Trophoblast cell (in vitro differentiated cells and primary cell): ENCODE results near the gene SLC22A5.

Experiments used
- DNase-seq, 2 donors: peaks; one replicate each; pipeline ENCODE4 v3.0.0-alpha.2; 2016
- H2AFZ ChIP-seq: 2 replicates; pipeline ENCODE4 v1.6.1; 2013; ENCODE audit warnings: low read length, moderate library complexity, mild to moderate bottlenecking; ENCODE audit not compliant: insufficient read depth, poor library complexity
- H2AK5ac ChIP-seq: 2 replicates; pipeline ENCODE4 v1.6.1; 2013; ENCODE audit warnings: mild to moderate bottlenecking, low read length
- H2BK120ac ChIP-seq: 2 replicates; pipeline ENCODE4 v1.6.1; 2013; ENCODE audit warnings: low read length, mild to moderate bottlenecking, moderate library complexity; ENCODE audit not compliant: insufficient read depth, poor library complexity
- H2BK12ac ChIP-seq: 2 replicates; pipeline ENCODE4 v1.6.1; 2013; ENCODE audit warnings: mild to moderate bottlenecking, low read length, moderate library complexity
- H2BK5ac ChIP-seq: 2 replicates; pipeline ENCODE4 v1.6.1; 2013; ENCODE audit warnings: low read length, low read depth, moderate library complexity, mild to moderate bottlenecking; ENCODE audit not compliant: poor library complexity
- H3K14ac ChIP-seq: 2 replicates; pipeline ENCODE4 v1.6.1; 2013; ENCODE audit warnings: mild to moderate bottlenecking, low read length
- H3K18ac ChIP-seq: 2 replicates; pipeline ENCODE4 v1.6.1; 2013; ENCODE audit warnings: mild to moderate bottlenecking, low read length
- H3K23ac ChIP-seq: 2 replicates; pipeline ENCODE4 v1.6.1; 2013; ENCODE audit warnings: low read length
- H3K27ac ChIP-seq: 2 replicates; pipeline ENCODE4 v1.5.1; 2013; ENCODE audit warnings: low read depth, mild to moderate bottlenecking, inconsistent platforms, low read length, moderate library complexity
- H3K27me3 ChIP-seq: 2 replicates; pipeline ENCODE4 v1.6.1; 2013; ENCODE audit warnings: inconsistent platforms, mild to moderate bottlenecking, low read length, moderate library complexity; ENCODE audit not compliant: insufficient read depth
- H3K36me3 ChIP-seq, 2 experiments: 1 replicate in 1 of 2; 2 replicates in 1 of 2; pipeline ENCODE4 v1.6.1; 2013; ENCODE audit warnings: low read length in 2 of 2, mild to moderate bottlenecking in 2 of 2, moderate library complexity in 1 of 2; ENCODE audit not compliant: insufficient read depth in 2 of 2, control insufficient read depth in 1 of 2
- H3K4ac ChIP-seq: 2 replicates; pipeline ENCODE4 v1.6.1; 2013; ENCODE audit warnings: low read depth, mild to moderate bottlenecking, low read length, moderate library complexity
- H3K4me1 ChIP-seq, 2 experiments: 1 replicate in 1 of 2; 2 replicates in 1 of 2; pipeline ENCODE4 v1.6.1; 2013; ENCODE audit warnings: low read length in 2 of 2, mild to moderate bottlenecking in 2 of 2, moderate library complexity in 1 of 2; ENCODE audit not compliant: insufficient read depth in 2 of 2, control insufficient read depth in 1 of 2
- H3K4me2 ChIP-seq: 2 replicates; pipeline ENCODE4 v1.6.1; 2013; ENCODE audit warnings: inconsistent platforms, mild to moderate bottlenecking, low read length, moderate library complexity
- H3K4me3 ChIP-seq: 2 replicates; pipeline ENCODE4 v1.5.1; 2013; ENCODE audit warnings: mild to moderate bottlenecking, low read depth, low read length, inconsistent platforms
- H3K79me1 ChIP-seq: one replicate; pipeline ENCODE4 v1.6.1; 2013; ENCODE audit warnings: low read length
- H3K79me2 ChIP-seq: 2 replicates; pipeline ENCODE4 v1.6.1; 2013; ENCODE audit warnings: low read length, mild to moderate bottlenecking; ENCODE audit not compliant: control insufficient read depth, insufficient read depth, poor library complexity
- H3K9ac ChIP-seq: 2 replicates; pipeline ENCODE4 v1.6.1; 2013; ENCODE audit warnings: mild to moderate bottlenecking, low read length
- H3K9me3 ChIP-seq: 2 replicates; pipeline ENCODE4 v1.6.1; 2013; ENCODE audit warnings: low read depth, mild to moderate bottlenecking, control low read depth, inconsistent platforms, low read length; ENCODE audit not compliant: insufficient read depth
- H4K12ac ChIP-seq: 2 replicates; pipeline ENCODE4 v1.6.1; 2013; ENCODE audit warnings: low read depth, mild to moderate bottlenecking, low read length, moderate library complexity
- H4K8ac ChIP-seq: 2 replicates; pipeline ENCODE4 v1.6.1; 2013; ENCODE audit warnings: low read depth, mild to moderate bottlenecking, low read length, moderate library complexity
- H4K91ac ChIP-seq: one replicate; pipeline ENCODE4 v1.6.1; 2013; ENCODE audit warnings: low read depth, mild to moderate bottlenecking, low read length, moderate library complexity
- WGBS: extraction: QIAGEN DNeasy Blood & Tissue Kit; methylation state at CpG from one replicate; pipeline ENCODE4 v1.1.7; 2013; ENCODE audit warnings: missing lambda C conversion rate; ENCODE audit not compliant: insufficient read length, insufficient coverage; ENCODE audit errors: extremely low coverage; 5-methylcytosine and 5-hydroxymethylcytosine counted together

Gene SLC22A5

GRCh38 chr5:132408965-132409364 is 39.5 kb downstream of the SLC22A5 start:
- H3K9me3 ChIP-seq, result peaks cover 1% of the 10 kb centered on the region
- WGBS, result no CpG with 5 or more reads among the region's 2 CpGs
- no peak overlapping the region for H4K91ac ChIP-seq
- H3K14ac ChIP-seq, result no peak overlapping the region
- no peaks in the 10 kb centered on the region for H3K27me3 ChIP-seq
- H2BK5ac ChIP-seq, result no peak overlapping the region
- H3K18ac ChIP-seq, result no peak overlapping the region
- H3K4ac ChIP-seq, result no peak overlapping the region
- DNase-seq, result no peak
- H4K12ac ChIP-seq, result no peak overlapping the region
- no peak overlapping the region for H3K4me2 ChIP-seq
- no peak overlapping the region for H2AK5ac ChIP-seq
- no peaks in the 10 kb centered on the region for H3K36me3 ChIP-seq
- no peak overlapping the region for H4K8ac ChIP-seq
- H3K27ac ChIP-seq, result no peak overlapping the region
- peaks cover 5% of the 10 kb centered on the region for H3K79me1 ChIP-seq
- no peaks in the 10 kb centered on the region for H3K79me2 ChIP-seq
- H2BK120ac ChIP-seq, result no peak overlapping the region
- no peak overlapping the region for H3K9ac ChIP-seq
- H3K23ac ChIP-seq, result no peak overlapping the region
- H3K4me3 ChIP-seq, result no peak overlapping the region
- peaks cover 5 to 9% of the 10 kb centered on the region in 2 experiments for H3K4me1 ChIP-seq
- H2AFZ ChIP-seq, result no peak overlapping the region
- H2BK12ac ChIP-seq, result no peak overlapping the region

- H4K12ac ChIP-seq, result no peak overlapping the region
- no peaks in the 10 kb centered on the region for H3K36me3 ChIP-seq
- H2BK5ac ChIP-seq, result peak overlapping the region; percentile 36
- peaks cover 5% of the 10 kb centered on the region for H3K79me1 ChIP-seq
- WGBS, result no CpG with 5 or more reads among the region's 90 CpGs
- peak overlapping the region; percentile 58 for H2BK120ac ChIP-seq
- peak overlapping the region; percentile 73 for H2AFZ ChIP-seq
- peaks cover 1% of the 10 kb centered on the region for H3K9me3 ChIP-seq
- peaks cover 8 to 9% of the 10 kb centered on the region in 2 experiments for H3K4me1 ChIP-seq
- peak overlapping the region; percentile 57 for H3K27ac ChIP-seq
- peak overlapping the region; percentile 36 for H3K9ac ChIP-seq
- no peak overlapping the region for H2AK5ac ChIP-seq
- H3K4me3 ChIP-seq, result peak overlapping the region; percentile 76
- no peaks in the 10 kb centered on the region for H3K79me2 ChIP-seq
- H3K18ac ChIP-seq, result peak overlapping the region; percentile 34
- H3K14ac ChIP-seq, result peak overlapping the region; percentile 62
- H3K4me2 ChIP-seq, result peak overlapping the region; percentile 74
- H3K4ac ChIP-seq, result no peak overlapping the region
- peak overlapping the region; percentile 77 for H4K8ac ChIP-seq
- H4K91ac ChIP-seq, result peak overlapping the region; percentile 82
- no peak overlapping the region for H3K23ac ChIP-seq
- peak; percentile 86 to 91 for DNase-seq
- no peaks in the 10 kb centered on the region for H3K27me3 ChIP-seq
- peak overlapping the region; percentile 42 for H2BK12ac ChIP-seq
Observed at GRCh38 chr5:132410451-132411303, 41.2 kb downstream of the SLC22A5 start.

DNA sequence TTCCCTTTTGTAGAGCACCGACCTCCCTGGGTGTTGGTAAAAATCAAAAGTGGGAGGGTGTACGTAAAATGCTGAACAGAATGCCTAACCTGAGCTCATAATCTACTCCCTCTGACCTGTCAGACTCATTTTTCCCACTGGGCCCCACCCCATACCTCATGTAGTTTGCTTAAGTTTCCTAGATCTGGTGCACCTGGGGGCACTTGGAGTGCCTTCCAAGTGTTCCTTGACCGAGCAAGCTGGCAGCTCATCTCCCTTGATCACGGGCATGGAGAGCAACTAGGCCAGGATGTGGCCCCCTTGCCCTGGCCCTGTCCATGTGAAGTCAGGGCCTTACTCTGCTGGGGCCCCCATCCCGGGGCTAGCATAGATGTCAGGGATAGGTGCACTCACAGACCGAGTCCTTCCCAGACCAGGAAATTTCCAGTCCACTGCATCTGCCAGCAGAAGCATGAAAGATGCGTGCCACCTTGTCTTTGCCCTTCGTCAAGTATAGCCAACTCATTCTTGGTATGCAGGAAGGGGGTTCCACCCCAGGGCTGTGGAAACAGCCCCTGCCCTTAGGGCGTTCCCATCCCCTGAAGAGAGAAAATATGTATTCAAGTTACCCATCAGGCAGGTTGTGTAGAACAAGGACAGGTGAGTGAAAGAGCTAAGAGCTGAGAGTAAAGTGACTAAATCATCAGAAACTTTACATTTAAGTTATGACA is 41.9 kb downstream of the SLC22A5 start:
- no peak overlapping the region for H2AFZ ChIP-seq
- no peak overlapping the region for H3K23ac ChIP-seq
- no peak overlapping the region for H2BK12ac ChIP-seq
- no peak overlapping the region for H3K14ac ChIP-seq
- peak overlapping the region; percentile 74 for H3K4me2 ChIP-seq
- H4K12ac ChIP-seq, result no peak overlapping the region
- peak overlapping the region; percentile 33 for H3K4me3 ChIP-seq
- no peak overlapping the region for H3K27ac ChIP-seq
- no peak overlapping the region for H3K9ac ChIP-seq
- H3K36me3 ChIP-seq, result no peaks in the 10 kb centered on the region
- no peak overlapping the region for H2BK5ac ChIP-seq
- H3K4me1 ChIP-seq, result peaks cover 8 to 9% of the 10 kb centered on the region in 2 experiments
- H3K27me3 ChIP-seq, result no peaks in the 10 kb centered on the region
- peaks cover 5% of the 10 kb centered on the region for H3K79me1 ChIP-seq
- no peaks in the 10 kb centered on the region for H3K9me3 ChIP-seq
- WGBS, result no CpG with 5 or more reads among the region's 9 CpGs
- no peak overlapping the region for H2BK120ac ChIP-seq
- H4K8ac ChIP-seq, result peak overlapping the region; percentile 15
- H4K91ac ChIP-seq, result no peak overlapping the region
- DNase-seq, result peak; percentile 56 to 67
- H3K4ac ChIP-seq, result no peak overlapping the region
- H3K79me2 ChIP-seq, result no peaks in the 10 kb centered on the region
- no peak overlapping the region for H3K18ac ChIP-seq
- H2AK5ac ChIP-seq, result no peak overlapping the region

DNA sequence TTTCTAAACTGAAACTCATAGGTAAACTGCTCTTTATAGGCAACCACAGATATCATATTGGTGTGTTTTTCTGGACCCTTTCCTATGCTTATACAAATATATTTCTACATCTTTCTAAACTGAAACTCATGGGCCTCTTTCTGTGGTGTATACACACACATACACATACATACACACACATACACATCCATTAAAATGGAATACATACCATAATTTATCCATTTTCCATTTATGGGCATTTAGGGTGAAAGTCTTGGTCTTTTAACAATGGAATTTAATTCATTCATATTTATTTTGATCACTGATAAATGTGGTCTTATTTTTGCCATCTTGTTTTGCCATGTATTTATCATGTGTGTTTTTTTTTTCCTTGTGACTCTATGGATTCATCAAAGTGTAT is 44.1 kb downstream of the SLC22A5 start:
- H3K23ac ChIP-seq, result no peak overlapping the region
- no peak overlapping the region for H4K91ac ChIP-seq
- H3K79me2 ChIP-seq, result no peaks in the 10 kb centered on the region
- no peak overlapping the region for H4K8ac ChIP-seq
- DNase-seq, result no peak
- H3K36me3 ChIP-seq, result no peaks in the 10 kb centered on the region
- H3K4me2 ChIP-seq, result no peak overlapping the region
- H2BK12ac ChIP-seq, result no peak overlapping the region
- H2BK5ac ChIP-seq, result no peak overlapping the region
- no peak overlapping the region for H3K9ac ChIP-seq
- H3K79me1 ChIP-seq, result peaks cover 5% of the 10 kb centered on the region
- no peak overlapping the region for H3K4me3 ChIP-seq
- no peak overlapping the region for H3K27ac ChIP-seq
- no peak overlapping the region for H3K18ac ChIP-seq
- no peak overlapping the region for H3K4ac ChIP-seq
- H2BK120ac ChIP-seq, result no peak overlapping the region
- H3K14ac ChIP-seq, result no peak overlapping the region
- no peaks in the 10 kb centered on the region for H3K27me3 ChIP-seq
- peaks cover 8 to 9% of the 10 kb centered on the region in 2 experiments for H3K4me1 ChIP-seq
- no peak overlapping the region for H4K12ac ChIP-seq
- no peak overlapping the region for H2AK5ac ChIP-seq
- no peak overlapping the region for H2AFZ ChIP-seq
- peaks cover 2% of the 10 kb centered on the region for H3K9me3 ChIP-seq
